Heart right ventricle (tissue), 16 donors: ENCODE results near the gene NUP42. TPM values are rescaled to one million over a fixed set of nuclear protein-coding genes. Genes with fewer than 3 reads are reported as not detected.
A peak's percentile ranks its signal among the peaks of the same experiment; 100 is the strongest.

Experiments used
- ATAC-seq, 8 donors: fragments of 200-7000 bp; cut with Tn5 transposase; one replicate each; pipeline ENCODE4 v1.9.1; 2020; ENCODE audit warnings: mild to moderate bottlenecking in 8 of 8, moderate library complexity in 8 of 8, moderate number of reproducible peaks in 1 of 8
- DNase-seq, 2 donors: peaks; one replicate each; pipeline ENCODE4 v3.0.0-alpha.2; 2020
- H3K27ac ChIP-seq, 10 donors: fragments of 200-600 bp; sonication (generic) in 2 of 10; one replicate each; pipeline versions ENCODE4 v1.5.0 to v1.8.0; 2020 to 2022; ENCODE audit warnings: mild to moderate bottlenecking in 3 of 10
- H3K27me3 ChIP-seq, 7 donors: fragments of 200-600 bp; one replicate each; pipeline ENCODE4 v1.8.0; 2021 to 2022; ENCODE audit warnings: mild to moderate bottlenecking in 2 of 7
- H3K36me3 ChIP-seq, 9 donors: fragments of 200-600 bp; sonication (generic) in 1 of 9; one replicate each; pipeline versions ENCODE4 v1.5.0 to v1.8.0; 2020 to 2022; ENCODE audit warnings: mild to moderate bottlenecking in 2 of 9
- H3K4me1 ChIP-seq, 9 donors: fragments of 200-600 bp; sonication (generic) in 1 of 9; one replicate each; pipeline versions ENCODE4 v1.5.0 to v1.8.0; 2020 to 2022; ENCODE audit warnings: mild to moderate bottlenecking in 4 of 9
- H3K4me3 ChIP-seq, 10 donors: fragments of 200-600 bp; sonication (generic) in 2 of 10; one replicate each; pipeline versions ENCODE4 v1.5.0 to v1.8.0; 2020 to 2022; ENCODE audit warnings: mild to moderate bottlenecking in 7 of 10, moderate library complexity in 2 of 10
- H3K9me3 ChIP-seq, 11 donors: fragments of 200-600 bp in 10 of 11; sonication (generic) in 2 of 11; one replicate each; pipeline versions ENCODE4 v1.5.0 to v1.8.0; 2013 to 2022; ENCODE audit warnings: mild to moderate bottlenecking in 2 of 11, control low read depth in 1 of 11, moderate library complexity in 1 of 11
- CTCF ChIP-seq, 9 donors: fragments of 200-600 bp; sonication (generic) in 2 of 9; IDR thresholded peaks; one replicate each; pipeline versions ENCODE4 v1.5.0 to v1.8.0; 2021 to 2022; ENCODE audit warnings: antibody characterized with exemption in 9 of 9, mild to moderate bottlenecking in 5 of 9, moderate library complexity in 1 of 9
- WGBS, 2 donors: extraction: QIAGEN DNeasy Blood & Tissue Kit; methylation state at CpG; one replicate each; pipeline ENCODE4 v1.1.7; 2013; ENCODE audit warnings: inconsistent platforms in 1 of 2; 5-methylcytosine and 5-hydroxymethylcytosine counted together
- intact Hi-C, 10 donors: fragments of 100-400 bp; cut with DNase I; formaldehyde crosslinking; loops; one replicate each; pipeline versions ENCODE4 v1.11.1 to v1.14.2; 2022
- polyA plus RNA-seq, 2 donors: library from polyadenylated mRNA; stranded (reverse); fragments of 200-250 nt; gene quantifications; one replicate each; pipeline ENCODE4 v1.2.3, GENCODE V29; 2013
- total RNA-seq, 10 donors: library from RNA; stranded (reverse); fragmentation: NEBNext Ultra II Directional in 3 of 10; extraction: Animal tissue kit (Norgen Biotek cat#: 25700) in 3 of 10; gene quantifications; one replicate each; pipeline versions ENCODE4 v1.2.1 to v1.2.4, GENCODE V29; 2021 to 2023
- donor health status: Arrhythmogenic right ventricular cardiomyopathy.
- donor health status: ischemic (EF 13 %, LVEDD 7.1; RV severe dilation, severe dysfunction).
- donor health status: healthy with polysubstance abuse.
- donor health status: DM: no; HTN: yes; CAD: no.
- donor health status: DM: no; HTN: no; CAD: no.
- donor health status: ischemic (EF 25% LVEDD 6.9; RV normal size, moderate dysfunction).
- donor health status: ischemic (EF 25% LVEDD 5.7; RV mildly dilated, moderate dysfunction).
- donor health status: healthy.
- donor health status: DM: yes; HTN: yes; CAD: no.
- donor health status: Ischemic cardiomyopathy.
- donor health status: ischemic (EF 35%, LVEDD 5.7; RV mildly dilated, moderate dysfunction).
- donor health status: nonischemic (EF 11% LVEDD 7.7; RV severe dilation, severe dysfunction).
- donor health status: DM: yes; HTN: yes; CAD: no.
- donor health status: PGD.
- donor health status: ischemic (EF 29% LVEDD 5.4; RV normal size, mild dysfunction).
- donor health status: nonischemic (EF 23%, LVEDD 6.1; RV moderate dilation, normal function).

Gene NUP42
- total and polyA plus RNA-seq, 12 donors: 14.7 to 26.1 (median 21.0) TPM

- ATAC-seq (no peak), DNase-seq (no peak)
- no peak overlapping the region for H3K4me3 ChIP-seq
- H3K4me1 ChIP-seq: peaks cover 0 to 11% (median 0%) of the 10 kb centered on the region in 9 donors
- intact Hi-C loops: no loop called here
- no peak overlapping the region for H3K27ac ChIP-seq
- WGBS, 2 donors: 80 to 86% methylated on average over 6 of the region's 6 CpGs
- no peak for TF ChIP-seq CTCF (IDR thresholded peaks at IDR 0.05)
- H3K36me3 ChIP-seq: peaks cover 0 to 99% (median 24%) of the 10 kb centered on the region in 9 donors
- H3K27me3 ChIP-seq: no peaks in the 10 kb centered on the region
- H3K9me3 ChIP-seq: no peaks in the 10 kb centered on the region
Observed at GRCh38 chr7:23157679-23158078, 24.2 kb upstream of the NUP42 start.

GRCh38 chr7:23158546-23158945 is 23.3 kb upstream of the NUP42 start:
- no peaks in the 10 kb centered on the region for H3K9me3 ChIP-seq
- no peak for TF ChIP-seq CTCF (IDR thresholded peaks at IDR 0.05)
- peaks cover 0 to 11% (median 0%) of the 10 kb centered on the region in 9 donors for H3K4me1 ChIP-seq
- H3K4me3 ChIP-seq: no peak overlapping the region
- 95 to 96% methylated on average over 2 of the region's 2 CpGs for WGBS, 2 donors
- no peaks in the 10 kb centered on the region for H3K27me3 ChIP-seq
- no peak overlapping the region for H3K27ac ChIP-seq
- DNase-seq (no peak), ATAC-seq (peak in 2 of 8 donors; percentile 33 to 54)
- intact Hi-C loops: no loop called here
- peaks cover 0 to 93% (median 17%) of the 10 kb centered on the region in 9 donors for H3K36me3 ChIP-seq

GRCh38 chr7:23161482-23161881 is 20.4 kb upstream of the NUP42 start:
- WGBS, 2 donors: 71 to 80% methylated on average over 1 of the region's 1 CpG
- TF ChIP-seq CTCF (IDR thresholded peaks at IDR 0.05): no peak
- Histone ChIP-seq H3K4me3 (no peak overlapping the region), H3K27me3 (no peaks in the 10 kb centered on the region), H3K27ac (no peak overlapping the region), H3K9me3 (no peaks in the 10 kb centered on the region), H3K36me3 (peaks cover 0 to 76% (median 12%) of the 10 kb centered on the region in 9 donors), H3K4me1 (peaks cover 0 to 11% (median 0%) of the 10 kb centered on the region in 9 donors)
- peak in 2 of 8 donors; percentile 14 to 55 for ATAC-seq
- intact Hi-C loops: no loop called here
- DNase-seq: no peak

- WGBS, 2 donors: 70 to 84% methylated on average over 3 of the region's 3 CpGs
- no peaks in the 10 kb centered on the region for H3K9me3 ChIP-seq
- intact Hi-C loops: loop anchor here in 2 of 10 donors (5.0 kb wide), 2 partner anchors 33 to 43 kb away; no protein-coding TSS in a partner anchor
- peaks cover 0 to 75% (median 13%) of the 10 kb centered on the region in 9 donors for H3K36me3 ChIP-seq
- no peak for ATAC-seq
- H3K4me3 ChIP-seq: no peak overlapping the region
- no peak for DNase-seq
- H3K27me3 ChIP-seq: no peaks in the 10 kb centered on the region
- H3K27ac ChIP-seq: no peak overlapping the region
- peaks cover 0 to 18% (median 4%) of the 10 kb centered on the region in 9 donors for H3K4me1 ChIP-seq
- TF ChIP-seq CTCF (IDR thresholded peaks at IDR 0.05): no peak
Observed at GRCh38 chr7:23164846-23165245, 17.0 kb upstream of the NUP42 start.
